NCI-H1436 (cell line): Measurements from ENCODE around the gene CFDP1.

Experiments used
- DNase-seq: peaks from one replicate; lab custom pipeline; 2025; lab: John Stamatoyannopoulos, UW

Gene CFDP1

GRCh38 chr16:75250809-75251279, 182.5 kb downstream of the CFDP1 start:
- DNase-seq: no peak

- no peak for DNase-seq
These were observed 183.1 kb downstream of the CFDP1 start for GRCh38 chr16:75250089-75250808.

- DNase-seq: no peak
These were observed 183.9 kb downstream of the CFDP1 start for GRCh38 chr16:75249441-75249840.

- no peak for DNase-seq
These were observed 184.5 kb downstream of the CFDP1 start for GRCh38 chr16:75248536-75249380.

- DNase-seq: no peak
These were observed 185.2 kb downstream of the CFDP1 start for GRCh38 chr16:75248142-75248535.

- no peak for DNase-seq
These were observed 186.1 kb downstream of the CFDP1 start for GRCh38 chr16:75247249-75247648.

GRCh38 chr16:75246504-75247205, 186.6 kb downstream of the CFDP1 start:
- no peak for DNase-seq

- DNase-seq: no peak
These were observed 188.2 kb downstream of the CFDP1 start for GRCh38 chr16:75244844-75245758.

- no peak for DNase-seq
These were observed 189.0 kb downstream of the CFDP1 start for GRCh38 chr16:75244225-75244809.
